K562 (cell line): ENCODE measurements around the gene ZNF593OS.

Source experiments
- CTCF ChIP-seq, 3 experiments: IDR thresholded peaks in 2 of 3; conservative IDR thresholded peaks in 1 of 3; 2 replicates each; pipeline ENCODE4 v1.5.1; 2011 to 2012; ENCODE audit warnings: low read length in 3 of 3, mild to moderate bottlenecking in 3 of 3, control low read depth in 2 of 3, improper control_type of control experiment in 1 of 3, inconsistent platforms in 1 of 3, low read depth in 1 of 3, mixed read lengths in 1 of 3, moderate library complexity in 1 of 3; ENCODE audit not compliant: insufficient read depth in 2 of 3
- PTRF ChIP-seq: fragments of 450-650 bp; IDR thresholded peaks from 2 replicates; pipeline ENCODE4 v1.6.1; 2016; ENCODE audit warnings: mild to moderate bottlenecking, missing genetic modification characterization, missing compliant biosample characterization
- TAL1 ChIP-seq: fragments of 450-650 bp; IDR thresholded peaks from 2 replicates; pipeline ENCODE4 v1.6.1; 2016; ENCODE audit warnings: mild to moderate bottlenecking
- TSHZ1 ChIP-seq: fragments of 250-450 bp; sonication (Bioruptor Pico); IDR thresholded peaks from 2 replicates; pipeline ENCODE4 v1.4.0; 2020; ENCODE audit warnings: mild to moderate bottlenecking, moderate library complexity

- TF ChIP-seq TAL1 (no peak), CTCF (IDR thresholded peaks at IDR 0.05 in 2 of 3, conservative IDR thresholded peaks at IDR 0.05 in 1 of 3; ENCODE audit: insufficient read depth in 2 of 3, low read depth in 1 of 3, low read length in 3 of 3) (no peak), TSHZ1 (CRISPR knock-in tag) (no peak), PTRF (no peak)
Observed at GRCh38 chr1:26148887-26149286, 22.7 kb downstream of the ZNF593OS start.
